Activated CD4-positive, alpha-beta T cell treated with anti-CD3 and anti-CD28 coated beads for 1 hour (primary cell): ENCODE results near the gene RAB3A.
A peak's percentile ranks its signal among the peaks of the same experiment; 100 is the strongest.
"Not testable (repeated sequence)": the region's sequence is repeated elsewhere in the genome, so short reads cannot be mapped to it uniquely, and the experiment has no call there.

Source experiments
- DNase-seq: peaks from one replicate; pipeline ENCODE4 v3.0.0-alpha.2; 2020

The RAB3A gene

GRCh38 chr19:18167011-18167410 lies 36.8 kb downstream of the RAB3A start:
- DNase-seq = no peak

- no peak for DNase-seq
Observed at GRCh38 chr19:18165794-18166544, 37.9 kb downstream of the RAB3A start.

GRCh38 chr19:18164072-18164471 lies 39.8 kb downstream of the RAB3A start:
- no peak for DNase-seq

- DNase-seq = no peak
Observed at GRCh38 chr19:18161636-18162002, 42.2 kb downstream of the RAB3A start.

- peak; percentile 76 for DNase-seq
Observed at GRCh38 chr19:18160971-18161635, 42.7 kb downstream of the RAB3A start.

- no peak for DNase-seq
Observed at GRCh38 chr19:18160493-18160970, 43.3 kb downstream of the RAB3A start.

- DNase-seq = no peak
Observed at GRCh38 chr19:18159810-18160209, 44.0 kb downstream of the RAB3A start.

GRCh38 chr19:18159059-18159616 lies 44.7 kb downstream of the RAB3A start:
- DNase-seq = not testable (repeated sequence)

- DNase-seq = no peak
Observed at GRCh38 chr19:18158467-18158866, 45.4 kb downstream of the RAB3A start.

- no peak for DNase-seq
Observed at GRCh38 chr19:18157465-18158063, 46.3 kb downstream of the RAB3A start.

- no peak for DNase-seq
Observed at GRCh38 chr19:18156841-18157464, 46.9 kb downstream of the RAB3A start.

- DNase-seq = no peak
Observed at GRCh38 chr19:18156268-18156667, 47.6 kb downstream of the RAB3A start.

GRCh38 chr19:18155095-18156087 lies 48.5 kb downstream of the RAB3A start:
- no peak for DNase-seq

- DNase-seq = no peak
Observed at GRCh38 chr19:18153556-18154134, 50.2 kb downstream of the RAB3A start.

- peak; percentile 99 for DNase-seq
Observed at GRCh38 chr19:18152817-18153555, 50.9 kb downstream of the RAB3A start, which contains the start of gene PIK3R2. Gene PIK3R2 (plus strand): TSS chr19:18153163. CDS start chr19:18155880, 2,717 bp downstream.

GRCh38 chr19:18152442-18152816 lies 51.4 kb downstream of the RAB3A start:
- DNase-seq = peak; percentile 90

GRCh38 chr19:18150776-18151624 lies 52.8 kb downstream of the RAB3A start:
- no peak for DNase-seq

GRCh38 chr19:18149596-18149975 lies 54.3 kb downstream of the RAB3A start:
- DNase-seq = no peak

GRCh38 chr19:18147396-18147795 lies 56.4 kb downstream of the RAB3A start:
- no peak for DNase-seq
